Neural cell (in vitro differentiated cells): ENCODE data around the gene AGXT. TPM values are rescaled to one million over a fixed set of nuclear protein-coding genes. Genes with fewer than 3 reads are reported as not detected.

ENCODE experiments used
- H2AFZ ChIP-seq: fragments of 200-600, 300-800 bp; sonication (generic), shearing (Covaris generic); 2 replicates; pipeline ENCODE4 v1.6.0; 2014; ENCODE audit warnings: low read depth, mild to moderate bottlenecking, antibody characterized with exemption, low read length, moderate library complexity
- H3F3A ChIP-seq: fragments of 200-600 bp; shearing (Covaris generic); 2 replicates; pipeline ENCODE4 v1.6.1; 2016; ENCODE audit warnings: mild to moderate bottlenecking, moderate library complexity, mixed read lengths, antibody characterized with exemption, low read length; ENCODE audit not compliant: insufficient read depth, poor library complexity, severe bottlenecking
- H3K27ac ChIP-seq: fragments of 200-600, 300-800 bp; sonication (generic), shearing (Covaris generic); 2 replicates; pipeline ENCODE4 v1.5.1; 2014; ENCODE audit warnings: mild to moderate bottlenecking, low read length, moderate library complexity
- H3K27me3 ChIP-seq: fragments of 300-800, 200-600 bp; sonication (generic), shearing (Covaris generic); 2 replicates; pipeline ENCODE4 v1.6.0; 2014; ENCODE audit warnings: mild to moderate bottlenecking, low read depth, low read length, moderate library complexity; ENCODE audit not compliant: insufficient read depth
- H3K36me3 ChIP-seq: fragments of 300-800, 200-600 bp; sonication (generic), shearing (Covaris generic); 2 replicates; pipeline ENCODE4 v1.5.1; 2014; ENCODE audit warnings: mild to moderate bottlenecking, antibody characterized with exemption, low read length, moderate library complexity; ENCODE audit not compliant: insufficient read depth
- H3K4me2 ChIP-seq: fragments of 300-800, 200-600 bp; sonication (generic), shearing (Covaris generic); 2 replicates; pipeline ENCODE4 v1.6.0; 2014; ENCODE audit warnings: mild to moderate bottlenecking, low read length
- H3K4me3 ChIP-seq: fragments of 300-800, 200-600 bp; sonication (generic), shearing (Covaris generic); 2 replicates; pipeline ENCODE4 v1.5.1; 2014; ENCODE audit warnings: mild to moderate bottlenecking, low read length, moderate library complexity
- H3K79me2 ChIP-seq: fragments of 200-600 bp; shearing (Covaris generic); replicated peaks from 2 replicates; pipeline ENCODE4 v1.6.0; 2014; ENCODE audit warnings: mild to moderate bottlenecking, low read length, moderate library complexity; ENCODE audit not compliant: insufficient read depth
- H3K9ac ChIP-seq: fragments of 300-800, 200-600 bp; sonication (generic), shearing (Covaris generic); 2 replicates; pipeline ENCODE4 v1.6.1; 2016; ENCODE audit warnings: mild to moderate bottlenecking, low read length, mixed read lengths
- H3K9me2 ChIP-seq: fragments of 200-600 bp; shearing (Covaris generic); 2 replicates; pipeline ENCODE4 v1.6.1; 2016; ENCODE audit warnings: mild to moderate bottlenecking, low read length, mixed read lengths; ENCODE audit not compliant: insufficient read depth
- H3K9me3 ChIP-seq: fragments of 200-600, 300-800 bp; sonication (generic), shearing (Covaris generic); 2 replicates; pipeline ENCODE4 v1.6.1; 2016; ENCODE audit warnings: mild to moderate bottlenecking, mixed run types, low read length, moderate library complexity, mixed read lengths
- H4K20me1 ChIP-seq: fragments of 200-600 bp; shearing (Covaris generic); 2 replicates; pipeline ENCODE4 v1.6.1; 2016; ENCODE audit warnings: mild to moderate bottlenecking, mixed run types; ENCODE audit not compliant: insufficient read depth
- EP300 ChIP-seq: fragments of 450-650 bp; conservative IDR thresholded peaks from 2 replicates; pipeline ENCODE4 v1.6.1; 2014; ENCODE audit warnings: antibody characterized with exemption, mild to moderate bottlenecking, moderate library complexity; ENCODE audit not compliant: poor library complexity, severe bottlenecking
- MXI1 ChIP-seq: fragments of 450-650 bp; conservative IDR thresholded peaks from 2 replicates; pipeline ENCODE4 v1.6.1; 2014; ENCODE audit warnings: antibody characterized with exemption, mild to moderate bottlenecking; ENCODE audit not compliant: poor library complexity, severe bottlenecking
- POLR2AphosphoS5 ChIP-seq: IDR thresholded peaks from 2 replicates; pipeline ENCODE4 v1.6.1; 2012
- RAD21 ChIP-seq: fragments of 450-650 bp; conservative IDR thresholded peaks from 2 replicates; pipeline ENCODE4 v1.6.1; 2014; ENCODE audit warnings: antibody characterized with exemption, mild to moderate bottlenecking, moderate library complexity
- SMC3 ChIP-seq: fragments of 450-650 bp; conservative IDR thresholded peaks from 2 replicates; pipeline ENCODE4 v1.6.1; 2014; ENCODE audit warnings: antibody characterized with exemption, mild to moderate bottlenecking, moderate library complexity; ENCODE audit not compliant: poor library complexity
- TAF1 ChIP-seq: IDR thresholded peaks from 2 replicates; pipeline ENCODE4 v1.6.1; 2012; ENCODE audit warnings: low read depth
- polyA plus RNA-seq: library from polyadenylated mRNA; depleted of rRNA; stranded (reverse); fragments of >200 nt; gene quantifications from 2 replicates; pipeline ENCODE4 v1.2.3, GENCODE V29; 2014
- TF ChIP-seq, protein P1 (sequence below): IDR thresholded peaks from 2 replicates; pipeline ENCODE4 v1.6.1; 2012; ENCODE audit warnings: borderline replicate concordance
- TF ChIP-seq, protein P2 (sequence below): fragments of 450-650 bp; IDR thresholded peaks from 2 replicates; pipeline ENCODE4 v1.5.1; 2014; ENCODE audit warnings: antibody characterized with exemption, mild to moderate bottlenecking, moderate library complexity; ENCODE audit not compliant: poor library complexity, severe bottlenecking

The AGXT gene
- polyA plus RNA-seq, 1 donor from 2014 or later = not detected

DNA sequence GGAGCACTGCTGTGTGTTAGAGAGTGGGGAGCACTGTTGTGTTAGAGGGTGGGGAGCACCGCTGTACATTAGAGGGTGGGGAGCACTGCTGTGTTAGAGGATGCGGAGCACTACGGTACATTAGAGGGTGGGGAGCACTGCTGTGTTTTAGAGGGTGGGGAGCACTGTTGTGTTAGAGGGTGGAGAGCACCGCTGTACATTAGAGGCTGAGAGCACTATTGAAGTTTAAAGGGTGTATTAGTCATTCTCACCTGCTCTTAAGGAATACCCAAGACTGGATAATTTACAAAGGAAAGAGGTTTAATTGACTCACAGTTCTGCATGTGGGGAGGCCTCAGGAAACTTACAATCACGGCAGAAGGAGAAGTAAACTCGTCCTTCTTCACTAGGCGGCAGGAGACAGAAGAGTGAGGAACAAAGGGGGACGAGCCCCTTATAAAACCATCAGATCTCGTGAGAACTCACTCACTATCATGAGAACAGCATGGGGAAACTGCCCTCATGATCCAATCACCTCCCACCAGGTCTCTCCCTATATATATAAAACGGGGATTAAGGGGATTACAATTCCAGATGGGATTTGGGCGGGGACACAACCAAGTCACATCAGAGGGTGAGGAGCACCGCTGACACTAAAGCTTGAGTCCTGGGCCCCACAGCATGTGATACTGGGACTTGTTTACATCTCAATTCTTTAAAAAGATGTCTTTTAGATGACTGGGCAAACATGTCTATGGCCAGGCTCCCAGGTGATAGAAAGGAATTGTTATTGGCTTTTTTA is 19.5 kb upstream of the AGXT start:
- TF ChIP-seq RAD21 = no peak
- no peak for TF ChIP-seq SMC3
- TF ChIP-seq TAF1 = no peak
- TF ChIP-seq, protein P1, sequence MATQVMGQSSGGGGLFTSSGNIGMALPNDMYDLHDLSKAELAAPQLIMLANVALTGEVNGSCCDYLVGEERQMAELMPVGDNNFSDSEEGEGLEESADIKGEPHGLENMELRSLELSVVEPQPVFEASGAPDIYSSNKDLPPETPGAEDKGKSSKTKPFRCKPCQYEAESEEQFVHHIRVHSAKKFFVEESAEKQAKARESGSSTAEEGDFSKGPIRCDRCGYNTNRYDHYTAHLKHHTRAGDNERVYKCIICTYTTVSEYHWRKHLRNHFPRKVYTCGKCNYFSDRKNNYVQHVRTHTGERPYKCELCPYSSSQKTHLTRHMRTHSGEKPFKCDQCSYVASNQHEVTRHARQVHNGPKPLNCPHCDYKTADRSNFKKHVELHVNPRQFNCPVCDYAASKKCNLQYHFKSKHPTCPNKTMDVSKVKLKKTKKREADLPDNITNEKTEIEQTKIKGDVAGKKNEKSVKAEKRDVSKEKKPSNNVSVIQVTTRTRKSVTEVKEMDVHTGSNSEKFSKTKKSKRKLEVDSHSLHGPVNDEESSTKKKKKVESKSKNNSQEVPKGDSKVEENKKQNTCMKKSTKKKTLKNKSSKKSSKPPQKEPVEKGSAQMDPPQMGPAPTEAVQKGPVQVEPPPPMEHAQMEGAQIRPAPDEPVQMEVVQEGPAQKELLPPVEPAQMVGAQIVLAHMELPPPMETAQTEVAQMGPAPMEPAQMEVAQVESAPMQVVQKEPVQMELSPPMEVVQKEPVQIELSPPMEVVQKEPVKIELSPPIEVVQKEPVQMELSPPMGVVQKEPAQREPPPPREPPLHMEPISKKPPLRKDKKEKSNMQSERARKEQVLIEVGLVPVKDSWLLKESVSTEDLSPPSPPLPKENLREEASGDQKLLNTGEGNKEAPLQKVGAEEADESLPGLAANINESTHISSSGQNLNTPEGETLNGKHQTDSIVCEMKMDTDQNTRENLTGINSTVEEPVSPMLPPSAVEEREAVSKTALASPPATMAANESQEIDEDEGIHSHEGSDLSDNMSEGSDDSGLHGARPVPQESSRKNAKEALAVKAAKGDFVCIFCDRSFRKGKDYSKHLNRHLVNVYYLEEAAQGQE = no peak
- TF ChIP-seq, protein P2, sequence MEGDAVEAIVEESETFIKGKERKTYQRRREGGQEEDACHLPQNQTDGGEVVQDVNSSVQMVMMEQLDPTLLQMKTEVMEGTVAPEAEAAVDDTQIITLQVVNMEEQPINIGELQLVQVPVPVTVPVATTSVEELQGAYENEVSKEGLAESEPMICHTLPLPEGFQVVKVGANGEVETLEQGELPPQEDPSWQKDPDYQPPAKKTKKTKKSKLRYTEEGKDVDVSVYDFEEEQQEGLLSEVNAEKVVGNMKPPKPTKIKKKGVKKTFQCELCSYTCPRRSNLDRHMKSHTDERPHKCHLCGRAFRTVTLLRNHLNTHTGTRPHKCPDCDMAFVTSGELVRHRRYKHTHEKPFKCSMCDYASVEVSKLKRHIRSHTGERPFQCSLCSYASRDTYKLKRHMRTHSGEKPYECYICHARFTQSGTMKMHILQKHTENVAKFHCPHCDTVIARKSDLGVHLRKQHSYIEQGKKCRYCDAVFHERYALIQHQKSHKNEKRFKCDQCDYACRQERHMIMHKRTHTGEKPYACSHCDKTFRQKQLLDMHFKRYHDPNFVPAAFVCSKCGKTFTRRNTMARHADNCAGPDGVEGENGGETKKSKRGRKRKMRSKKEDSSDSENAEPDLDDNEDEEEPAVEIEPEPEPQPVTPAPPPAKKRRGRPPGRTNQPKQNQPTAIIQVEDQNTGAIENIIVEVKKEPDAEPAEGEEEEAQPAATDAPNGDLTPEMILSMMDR = no peak
- no peak for TF ChIP-seq POLR2AphosphoS5
- TF ChIP-seq MXI1 = no peak
- TF ChIP-seq EP300 = no peak
- Histone ChIP-seq H3K36me3 (no peaks in the 10 kb centered on the region), H4K20me1 (no peaks in the 10 kb centered on the region), H3K4me3 (no peak overlapping the region), H3K27ac (no peak overlapping the region), H3K79me2 (no peaks in the 10 kb centered on the region), H3F3A (no peaks in the 10 kb centered on the region), H2AFZ (no peak overlapping the region), H3K9ac (no peak overlapping the region), H3K9me2 (no peaks in the 10 kb centered on the region), H3K4me2 (no peak overlapping the region), H3K27me3 (no peaks in the 10 kb centered on the region), H3K9me3 (no peaks in the 10 kb centered on the region)

DNA sequence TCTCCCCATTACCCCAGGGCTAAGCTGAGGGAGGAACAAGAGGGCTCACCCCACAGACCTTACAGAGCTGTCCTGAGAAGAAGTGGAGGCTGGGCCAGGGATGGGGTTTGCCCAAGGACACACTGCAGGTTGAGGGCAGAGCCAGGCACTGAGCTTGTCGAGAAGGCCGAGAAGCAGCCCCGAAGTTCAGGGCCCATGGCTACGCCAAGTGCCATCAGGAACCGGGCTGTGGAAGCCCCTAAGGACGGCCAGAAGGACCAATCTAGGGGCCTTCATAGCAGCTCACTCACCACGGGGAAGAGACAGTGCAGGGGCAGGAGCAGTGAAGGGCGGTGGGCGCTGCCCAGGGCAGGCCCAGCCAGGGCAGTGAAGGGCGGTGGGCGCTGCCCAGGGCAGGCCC is 18.6 kb upstream of the AGXT start:
- H3K9me3 ChIP-seq = no peaks in the 10 kb centered on the region
- H3K4me3 ChIP-seq = no peak overlapping the region
- no peaks in the 10 kb centered on the region for H4K20me1 ChIP-seq
- no peak overlapping the region for H3K9ac ChIP-seq
- H3K36me3 ChIP-seq = no peaks in the 10 kb centered on the region
- no peak overlapping the region for H3K27ac ChIP-seq
- no peaks in the 10 kb centered on the region for H3F3A ChIP-seq
- no peak overlapping the region for H2AFZ ChIP-seq
- no peak overlapping the region for H3K4me2 ChIP-seq
- no peaks in the 10 kb centered on the region for H3K27me3 ChIP-seq
- H3K79me2 ChIP-seq = no peaks in the 10 kb centered on the region
- H3K9me2 ChIP-seq = no peaks in the 10 kb centered on the region
- no peak for TF ChIP-seq TAF1
- TF ChIP-seq, protein P1 = no peak
- TF ChIP-seq MXI1 = no peak
- TF ChIP-seq SMC3 = no peak
- TF ChIP-seq POLR2AphosphoS5 = no peak
- TF ChIP-seq RAD21 = no peak
